ENCODE measurements around the gene PALD1. TPM values are rescaled to one million over a fixed set of nuclear protein-coding genes. Genes with fewer than 3 reads are reported as not detected.

Gene PALD1
- total RNA-seq, 1 donor from 2014 or later: 0.10 TPM

DNA sequence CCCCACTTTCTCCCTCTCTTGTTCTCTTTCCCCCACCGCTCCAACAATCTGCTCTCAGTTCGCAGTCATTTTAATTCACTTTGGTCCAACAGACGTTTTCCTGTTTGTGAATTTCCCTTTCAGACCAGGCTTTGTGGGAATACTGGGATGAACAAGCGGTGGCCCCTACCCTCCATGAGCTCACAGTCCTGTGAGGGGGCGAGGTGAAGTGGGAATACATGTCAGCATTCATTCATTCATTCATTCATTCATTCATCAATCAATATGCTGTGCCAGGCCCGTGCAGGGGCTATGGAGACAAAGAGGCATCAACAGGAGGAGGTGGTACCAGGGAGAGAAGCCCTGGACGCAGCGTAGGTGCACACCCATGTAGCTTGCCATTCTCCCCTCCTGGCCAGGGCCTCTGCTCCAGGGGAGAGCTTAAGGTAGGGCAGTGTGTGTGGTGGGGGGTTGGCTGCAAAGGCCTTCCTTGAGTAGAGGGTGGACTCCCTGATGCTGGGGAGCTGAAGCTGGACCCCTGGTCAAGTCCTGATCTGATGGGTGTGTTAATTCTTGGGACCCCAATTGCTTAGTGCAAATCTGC, 107.9 kb downstream of the PALD1 start:
- intact Hi-C loops (cut with micrococcal nuclease): no loop called here

DNA sequence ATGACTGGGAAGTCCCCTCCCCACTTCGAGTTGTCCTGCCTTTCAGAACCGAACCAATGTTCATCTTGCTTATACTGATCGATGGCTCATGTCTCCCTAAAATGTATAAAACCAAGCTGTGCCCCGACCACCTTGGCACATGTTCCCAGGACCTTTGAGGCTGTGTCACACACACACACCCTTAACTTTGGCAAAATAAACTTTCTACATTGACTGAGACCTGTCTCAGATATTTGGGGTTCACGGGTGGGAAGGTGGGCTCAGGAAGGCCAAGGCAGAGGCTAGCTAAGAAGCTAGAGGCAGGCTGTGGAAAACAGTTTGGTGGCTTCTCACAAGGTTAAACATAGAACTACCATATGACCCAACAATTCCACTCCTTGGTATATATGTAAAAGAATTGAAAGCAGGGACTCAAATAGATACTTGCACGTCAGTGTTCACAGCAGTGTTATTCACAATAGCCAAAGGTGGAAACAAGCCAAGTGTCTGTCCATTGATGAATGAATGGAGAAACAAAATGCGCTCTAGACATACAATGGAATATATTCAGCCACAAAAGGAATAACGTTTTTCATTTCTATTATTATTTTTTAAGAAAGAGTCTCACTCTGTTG, 108.6 kb downstream of the PALD1 start:
- intact Hi-C loops (cut with micrococcal nuclease): no loop called here

GRCh38 chr10:70588255-70588654, 109.7 kb downstream of the PALD1 start:
- intact Hi-C loops (cut with micrococcal nuclease): no loop called here

GRCh38 chr10:70588859-70589570, 110.4 kb downstream of the PALD1 start:
- intact Hi-C loops (cut with micrococcal nuclease): no loop called here

- intact Hi-C loops (cut with micrococcal nuclease): no loop called here
Measured at GRCh38 chr10:70589762-70590654, 111.4 kb downstream of the PALD1 start.

DNA sequence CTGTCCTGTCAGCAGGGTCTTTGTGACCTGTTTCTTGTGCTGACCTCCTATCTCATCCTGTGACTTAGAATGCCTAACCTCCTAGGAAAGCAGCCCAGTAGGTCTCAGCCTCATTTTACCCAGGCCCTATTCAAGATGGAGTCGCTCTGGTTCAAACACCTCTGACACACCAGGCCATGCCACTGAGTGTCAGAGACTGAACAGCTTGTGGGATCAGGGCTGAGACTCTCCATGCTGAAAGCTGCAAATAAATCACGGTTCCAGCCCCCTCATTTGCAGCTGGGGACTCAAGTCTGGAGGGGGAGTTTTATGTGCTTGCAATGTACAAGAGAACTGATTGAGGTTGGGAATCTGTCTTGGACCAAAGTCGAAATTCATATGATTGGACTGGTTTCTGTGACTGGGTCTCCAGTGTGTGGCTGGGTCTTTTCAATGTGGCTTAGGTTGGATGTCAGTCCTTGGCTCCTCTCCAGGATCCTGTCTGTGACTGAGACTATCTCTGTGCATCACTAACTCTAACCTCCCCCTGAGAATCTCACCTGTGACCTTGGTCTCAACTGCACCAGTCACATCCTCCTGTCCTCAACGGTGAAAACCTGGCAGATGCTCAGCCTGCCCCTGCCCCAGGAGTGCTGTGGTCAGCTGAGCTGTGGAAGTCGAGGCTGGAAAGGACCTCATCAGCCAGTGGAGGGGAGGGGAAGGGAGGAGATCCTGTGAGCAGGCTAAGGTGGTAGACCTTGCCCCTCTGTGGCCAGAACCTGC, 112.3 kb downstream of the PALD1 start:
- intact Hi-C loops (cut with micrococcal nuclease): no loop called here

GRCh38 chr10:70592186-70592735, 113.7 kb downstream of the PALD1 start:
- intact Hi-C loops (cut with micrococcal nuclease): no loop called here

GRCh38 chr10:70592746-70593512, 114.4 kb downstream of the PALD1 start:
- intact Hi-C loops (cut with micrococcal nuclease): no loop called here

- intact Hi-C loops (cut with micrococcal nuclease): no loop called here
Measured at GRCh38 chr10:70593513-70593890, 114.9 kb downstream of the PALD1 start.

GRCh38 chr10:70594161-70594560, 115.6 kb downstream of the PALD1 start:
- intact Hi-C loops (cut with micrococcal nuclease): no loop called here

GRCh38 chr10:70595566-70596016, 117.0 kb downstream of the PALD1 start:
- intact Hi-C loops (cut with micrococcal nuclease): no loop called here

DNA sequence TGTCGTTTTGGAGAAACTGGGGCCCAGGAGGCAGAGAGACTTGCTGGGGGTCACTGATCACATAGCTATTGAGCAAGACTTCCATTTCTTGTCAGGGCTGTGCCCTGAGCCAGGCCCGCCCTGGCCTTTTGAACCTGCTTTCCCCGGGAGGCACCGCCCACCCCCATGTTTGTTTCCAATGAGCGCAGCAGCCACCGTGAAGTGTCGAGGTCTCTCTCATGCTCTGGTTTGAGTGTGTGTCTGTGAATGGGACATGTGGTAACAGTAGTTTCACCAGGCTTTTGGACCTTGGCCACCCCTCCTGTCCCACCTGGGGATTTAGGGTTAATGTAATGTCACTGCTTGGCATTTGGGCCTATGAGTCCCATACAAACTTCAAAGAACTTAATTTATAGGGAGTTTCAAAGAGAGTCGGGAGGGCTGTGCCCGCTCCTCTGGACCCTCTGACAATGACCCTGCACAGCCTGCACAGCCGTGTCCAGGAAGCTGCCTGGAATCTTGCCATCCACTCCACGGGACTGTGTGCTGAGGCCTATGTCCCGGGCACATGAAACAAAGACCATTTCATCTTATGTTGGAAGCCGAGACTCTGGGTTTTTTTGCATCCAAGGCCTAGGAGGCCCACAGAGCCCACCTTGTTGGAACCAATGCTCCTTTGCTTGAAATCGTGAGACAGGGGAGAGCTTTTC, 117.7 kb downstream of the PALD1 start:
- intact Hi-C loops (cut with micrococcal nuclease): no loop called here

GRCh38 chr10:70596860-70597809, 118.6 kb downstream of the PALD1 start:
- intact Hi-C loops (cut with micrococcal nuclease): no loop called here

- intact Hi-C loops (cut with micrococcal nuclease): no loop called here
Measured at GRCh38 chr10:70597856-70598815, 119.6 kb downstream of the PALD1 start.

- intact Hi-C loops (cut with micrococcal nuclease): no loop called here
Measured at GRCh38 chr10:70598857-70599295, 120.3 kb downstream of the PALD1 start.

DNA sequence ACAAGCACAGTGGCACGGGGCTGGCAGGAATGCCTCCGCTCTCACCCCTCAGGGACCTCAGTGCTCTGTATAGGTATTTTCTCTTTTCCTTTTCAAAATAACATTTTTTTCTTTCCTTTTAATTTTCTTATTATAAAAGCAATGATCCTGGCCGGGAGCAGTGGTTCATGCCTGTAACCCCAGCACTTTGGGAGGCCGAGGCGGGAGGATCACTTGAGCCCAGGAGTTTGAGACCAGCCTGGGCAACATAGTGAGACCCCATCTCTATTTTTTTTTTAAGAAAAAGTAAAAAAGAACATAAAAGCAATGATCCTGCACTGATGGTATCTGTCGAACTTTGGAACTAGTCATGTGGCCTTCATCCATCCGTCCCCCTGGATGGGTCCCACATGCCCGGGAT, 120.8 kb downstream of the PALD1 start:
- intact Hi-C loops (cut with micrococcal nuclease): no loop called here

- intact Hi-C loops (cut with micrococcal nuclease): loop anchor here (5.0 kb wide), 1 partner anchor 283 kb away; no protein-coding TSS in a partner anchor
Measured at GRCh38 chr10:70599791-70600190, 121.2 kb downstream of the PALD1 start.

Measured in T-helper 1 cell treated with Interleukin-12 subunit alpha and Interleukin-12 subunit beta and Interleukin-4 antibody, amounts not matched to agents 30 ng/mL and 1 ng/mL, for 36 hours (primary cell).